Fibroblast of peridontal ligament (primary cell): ENCODE results near the gene CORO7.
A peak's percentile ranks its signal among the peaks of the same experiment; 100 is the strongest.

Source experiments
- DNase-seq: peaks from one replicate; pipeline ENCODE4 v3.0.0-alpha.2; 2010; ENCODE audit errors: extremely low read depth

Gene CORO7

GRCh38 chr16:4307215-4308037 is 109.0 kb downstream of the CORO7 start:
- peak; percentile 82 for DNase-seq

DNA sequence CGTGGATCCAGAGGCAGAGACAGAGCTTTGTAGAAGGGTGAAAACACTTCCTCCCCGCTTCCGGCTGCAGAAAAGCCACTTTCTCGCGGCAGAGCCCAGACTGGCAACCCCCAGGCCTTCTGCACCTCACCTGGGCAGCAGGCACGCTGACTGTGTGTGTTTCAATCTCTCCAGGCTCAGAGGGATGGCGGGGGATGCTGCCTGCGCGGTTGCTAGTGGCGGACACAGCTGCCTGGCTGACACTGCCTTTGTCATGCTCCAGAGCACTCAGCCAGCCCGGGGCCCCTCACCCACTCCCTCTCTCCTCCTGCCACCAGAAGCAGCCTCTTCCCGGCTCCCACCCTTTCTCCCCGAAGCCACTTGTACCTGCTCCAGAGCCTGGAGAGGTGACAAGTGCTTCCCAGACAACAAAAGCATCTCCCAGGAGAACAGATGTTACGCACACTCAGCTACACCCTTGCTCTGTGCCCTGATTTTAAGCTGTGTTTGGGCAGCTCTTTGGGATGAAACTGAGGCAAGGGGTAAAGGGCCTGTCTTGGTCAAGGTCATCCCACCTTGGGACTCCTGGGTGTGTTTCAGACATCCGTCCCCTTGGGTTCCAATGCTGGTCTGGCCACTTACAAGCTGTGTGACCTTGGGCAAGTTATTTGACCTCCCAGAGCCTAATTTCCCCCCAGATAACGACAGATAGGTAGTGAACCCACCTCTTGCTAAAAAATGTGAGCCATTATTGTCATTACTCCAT is 109.8 kb downstream of the CORO7 start:
- DNase-seq, result no peak
